T-helper 22 cell (primary cell): ENCODE data around the gene TNFSF13.

ENCODE experiments used
- DNase-seq: peaks from one replicate; pipeline ENCODE4 v3.0.0-alpha.2; 2020; ENCODE audit warnings: low read depth

Gene TNFSF13, protein sequence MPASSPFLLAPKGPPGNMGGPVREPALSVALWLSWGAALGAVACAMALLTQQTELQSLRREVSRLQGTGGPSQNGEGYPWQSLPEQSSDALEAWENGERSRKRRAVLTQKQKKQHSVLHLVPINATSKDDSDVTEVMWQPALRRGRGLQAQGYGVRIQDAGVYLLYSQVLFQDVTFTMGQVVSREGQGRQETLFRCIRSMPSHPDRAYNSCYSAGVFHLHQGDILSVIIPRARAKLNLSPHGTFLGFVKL

DNA sequence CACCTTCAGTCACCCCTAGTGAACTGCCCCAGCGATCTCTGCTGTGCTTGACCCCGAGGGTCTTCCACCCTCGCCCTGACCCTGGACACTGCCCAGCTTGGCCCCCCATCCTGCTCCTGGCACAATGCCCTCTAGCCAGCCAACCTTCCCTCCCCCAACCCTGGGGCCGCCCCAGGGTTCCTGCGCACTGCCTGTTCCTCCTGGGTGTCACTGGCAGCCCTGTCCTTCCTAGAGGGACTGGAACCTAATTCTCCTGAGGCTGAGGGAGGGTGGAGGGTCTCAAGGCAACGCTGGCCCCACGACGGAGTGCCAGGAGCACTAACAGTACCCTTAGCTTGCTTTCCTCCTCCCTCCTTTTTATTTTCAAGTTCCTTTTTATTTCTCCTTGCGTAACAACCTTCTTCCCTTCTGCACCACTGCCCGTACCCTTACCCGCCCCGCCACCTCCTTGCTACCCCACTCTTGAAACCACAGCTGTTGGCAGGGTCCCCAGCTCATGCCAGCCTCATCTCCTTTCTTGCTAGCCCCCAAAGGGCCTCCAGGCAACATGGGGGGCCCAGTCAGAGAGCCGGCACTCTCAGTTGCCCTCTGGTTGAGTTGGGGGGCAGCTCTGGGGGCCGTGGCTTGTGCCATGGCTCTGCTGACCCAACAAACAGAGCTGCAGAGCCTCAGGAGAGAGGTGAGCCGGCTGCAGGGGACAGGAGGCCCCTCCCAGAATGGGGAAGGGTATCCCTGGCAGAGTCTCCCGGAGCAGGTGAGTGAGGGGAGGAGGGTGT, at the start of gene TNFSF13:
Gene TNFSF13, plus strand, starts transcription at position 207 of the 776 bp plus-strand sequence. Its CDS starts 290 bp downstream, at position 497.
- DNase-seq = no peak

DNA sequence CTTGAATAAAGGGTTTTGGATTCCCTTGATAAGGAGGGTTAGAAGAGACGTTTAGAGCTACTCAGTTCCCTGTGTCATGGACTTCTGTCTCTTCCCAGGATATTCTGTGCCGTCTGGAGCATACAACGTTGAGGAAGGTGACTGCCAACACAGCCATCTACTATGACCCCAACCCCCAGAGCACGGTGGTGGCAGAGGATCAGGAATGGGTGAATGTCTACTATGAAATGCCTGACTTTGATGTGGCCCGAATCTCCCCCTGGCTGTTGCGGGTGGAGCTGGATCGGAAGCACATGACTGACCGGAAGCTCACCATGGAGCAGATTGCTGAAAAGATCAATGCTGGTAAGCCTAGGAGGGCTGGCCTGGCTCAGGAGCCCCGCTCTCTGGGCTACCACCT, 49.7 kb upstream of the TNFSF13 start:
- no peak for DNase-seq

DNA sequence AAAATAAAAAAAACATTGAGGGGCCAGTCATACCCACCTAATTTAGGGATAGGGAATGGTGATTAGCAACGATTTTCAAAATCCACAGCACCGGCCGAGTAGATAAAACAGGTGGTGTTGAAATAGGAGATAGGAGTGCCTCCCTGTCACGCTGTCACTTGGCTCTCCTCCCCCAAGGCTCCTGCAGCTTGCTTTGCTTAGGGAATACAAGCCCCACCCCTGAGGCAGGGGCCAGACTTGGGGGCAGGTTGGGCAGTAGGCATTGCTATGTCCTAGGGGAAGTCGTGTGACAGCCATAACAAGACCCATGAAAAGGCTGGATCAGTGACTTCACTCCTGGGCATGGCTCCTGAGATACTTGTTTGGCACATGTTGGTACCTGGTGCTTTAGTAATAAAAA, 48.6 kb upstream of the TNFSF13 start:
- no peak for DNase-seq

DNA sequence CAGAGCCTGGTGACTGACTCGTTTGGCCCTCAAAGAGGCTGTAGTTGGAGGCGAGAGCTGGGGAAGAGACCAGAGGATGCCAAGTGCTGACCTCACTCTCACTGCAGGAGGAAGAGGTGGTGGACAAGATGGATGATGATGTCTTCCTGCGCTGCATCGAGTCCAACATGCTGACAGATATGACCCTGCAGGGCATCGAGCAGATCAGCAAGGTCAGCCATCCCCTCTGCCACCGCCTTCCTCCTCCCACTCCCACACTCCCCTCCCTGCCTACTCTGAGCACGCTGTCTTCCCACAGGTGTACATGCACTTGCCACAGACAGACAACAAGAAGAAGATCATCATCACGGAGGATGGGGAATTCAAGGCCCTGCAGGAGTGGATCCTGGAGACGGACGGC, 47.4 kb upstream of the TNFSF13 start:
- DNase-seq = no peak

DNA sequence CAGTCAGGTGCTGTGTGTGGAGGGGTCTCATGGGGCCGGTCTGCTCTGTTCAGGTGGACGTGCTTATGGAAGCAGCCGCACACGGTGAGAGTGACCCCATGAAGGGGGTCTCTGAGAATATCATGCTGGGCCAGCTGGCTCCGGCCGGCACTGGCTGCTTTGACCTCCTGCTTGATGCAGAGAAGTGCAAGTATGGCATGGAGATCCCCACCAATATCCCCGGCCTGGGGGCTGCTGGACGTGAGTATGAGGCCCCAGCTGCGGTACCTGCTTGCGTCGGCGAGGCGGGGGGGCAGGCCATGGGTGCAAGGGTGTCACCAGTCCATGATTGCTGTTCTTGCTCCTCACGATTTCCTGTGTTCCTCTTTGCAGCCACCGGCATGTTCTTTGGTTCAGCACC, 46.4 kb upstream of the TNFSF13 start:
- DNase-seq = no peak

DNA sequence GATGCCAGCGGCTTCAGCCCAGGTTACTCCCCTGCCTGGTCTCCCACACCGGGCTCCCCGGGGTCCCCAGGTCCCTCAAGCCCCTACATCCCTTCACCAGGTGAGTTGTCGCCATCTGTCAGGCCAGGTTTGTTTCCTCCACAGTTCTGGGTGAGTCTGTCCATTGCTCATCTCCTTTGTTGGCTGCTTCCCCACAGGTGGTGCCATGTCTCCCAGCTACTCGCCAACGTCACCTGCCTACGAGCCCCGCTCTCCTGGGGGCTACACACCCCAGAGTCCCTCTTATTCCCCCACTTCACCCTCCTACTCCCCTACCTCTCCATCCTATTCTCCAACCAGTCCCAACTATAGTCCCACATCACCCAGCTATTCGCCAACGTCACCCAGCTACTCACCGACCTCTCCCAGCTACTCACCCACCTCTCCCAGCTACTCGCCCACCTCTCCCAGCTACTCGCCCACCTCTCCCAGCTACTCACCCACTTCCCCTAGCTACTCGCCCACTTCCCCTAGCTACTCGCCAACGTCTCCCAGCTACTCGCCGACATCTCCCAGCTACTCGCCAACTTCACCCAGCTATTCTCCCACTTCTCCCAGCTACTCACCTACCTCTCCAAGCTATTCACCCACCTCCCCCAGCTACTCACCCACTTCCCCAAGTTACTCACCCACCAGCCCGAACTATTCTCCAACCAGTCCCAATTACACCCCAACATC, 45.6 kb upstream of the TNFSF13 start:
- DNase-seq = no peak

DNA sequence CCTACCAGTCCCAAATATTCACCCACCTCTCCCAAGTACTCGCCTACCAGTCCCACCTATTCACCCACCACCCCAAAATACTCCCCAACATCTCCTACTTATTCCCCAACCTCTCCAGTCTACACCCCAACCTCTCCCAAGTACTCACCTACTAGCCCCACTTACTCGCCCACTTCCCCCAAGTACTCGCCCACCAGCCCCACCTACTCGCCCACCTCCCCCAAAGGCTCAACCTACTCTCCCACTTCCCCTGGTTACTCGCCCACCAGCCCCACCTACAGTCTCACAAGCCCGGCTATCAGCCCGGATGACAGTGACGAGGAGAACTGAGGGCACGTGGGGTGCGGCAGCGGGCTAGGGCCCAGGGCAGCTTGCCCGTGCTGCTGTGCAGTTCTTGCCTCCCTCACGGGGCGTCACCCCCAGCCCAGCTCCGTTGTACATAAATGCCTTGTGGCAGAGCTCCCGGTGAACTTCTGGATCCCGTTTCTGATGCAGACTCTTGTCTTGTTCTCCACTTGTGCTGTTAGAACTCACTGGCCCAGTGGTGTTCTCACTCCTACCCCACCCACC, 44.6 kb upstream of the TNFSF13 start:
- DNase-seq = no peak

DNA sequence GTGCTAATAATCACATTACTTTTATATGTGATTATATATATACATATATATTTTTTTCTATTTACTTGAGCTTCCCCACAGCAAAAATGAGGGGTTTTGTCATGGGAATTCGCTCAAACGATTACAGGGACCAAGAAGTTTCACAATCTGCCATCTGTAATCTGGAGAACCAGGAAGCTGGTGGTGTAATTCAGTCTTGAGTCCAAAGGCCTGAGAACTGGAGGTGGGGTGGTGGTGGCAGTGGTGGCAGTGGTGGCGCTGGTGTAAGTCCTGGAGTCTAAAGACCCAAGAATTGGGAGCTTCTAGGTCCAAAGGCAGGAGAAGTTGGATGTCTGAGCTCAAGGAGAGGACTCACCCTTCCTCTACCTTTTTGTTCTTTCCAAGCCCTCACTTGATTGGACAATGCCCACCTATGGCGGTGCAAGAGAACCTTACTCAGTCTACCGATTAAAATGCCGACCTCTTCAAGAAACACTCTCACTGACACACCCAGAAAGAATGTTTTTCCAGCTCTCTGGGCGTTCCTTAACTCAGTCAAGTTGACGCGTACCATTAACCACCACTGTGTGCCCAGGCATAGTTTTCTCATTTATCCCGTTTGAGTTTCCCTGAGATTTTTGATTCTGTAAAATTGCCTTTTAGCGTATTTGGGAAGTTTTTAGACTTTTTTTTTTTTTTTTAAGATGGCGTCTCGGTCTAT, 42.5 kb upstream of the TNFSF13 start:
- DNase-seq = no peak

DNA sequence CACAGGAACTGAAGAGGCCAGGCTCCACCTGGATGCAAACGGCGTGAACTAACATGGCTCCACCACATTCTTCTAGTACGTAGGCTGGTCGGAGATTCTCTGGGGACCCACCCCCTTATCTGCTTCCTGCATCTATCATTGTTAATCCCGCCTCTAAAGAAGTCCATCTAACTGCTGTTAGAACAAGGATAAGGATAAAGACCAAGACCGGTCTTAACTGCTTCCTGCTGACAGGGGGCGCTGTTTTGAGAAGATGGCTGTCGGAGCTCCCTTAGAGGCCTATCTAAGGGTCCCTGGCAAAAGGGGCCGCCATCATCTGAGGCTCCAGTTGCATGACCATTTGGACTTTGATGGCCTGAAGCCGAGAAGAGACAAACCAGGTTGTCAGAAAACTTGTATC, 35.5 kb upstream of the TNFSF13 start:
- no peak for DNase-seq

DNA sequence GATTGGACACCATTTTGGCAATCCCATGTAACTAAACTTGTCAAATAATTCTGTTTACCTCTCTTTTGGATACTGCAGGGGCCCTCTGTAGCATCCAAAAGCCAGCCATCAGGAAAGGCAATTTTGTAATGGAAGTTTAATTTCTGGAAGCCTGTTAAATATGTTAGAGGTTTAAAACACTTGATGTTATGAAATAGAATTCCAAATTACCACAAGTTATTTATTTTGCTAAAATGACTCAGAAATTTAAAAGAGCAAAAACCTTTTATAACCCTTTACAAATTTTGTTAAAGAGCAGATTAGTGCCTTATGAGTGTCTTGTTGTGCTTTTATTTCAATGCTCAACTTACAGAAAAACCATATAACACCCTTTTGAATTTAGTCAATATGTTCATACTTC, 29.7 kb upstream of the TNFSF13 start:
- no peak for DNase-seq

DNA sequence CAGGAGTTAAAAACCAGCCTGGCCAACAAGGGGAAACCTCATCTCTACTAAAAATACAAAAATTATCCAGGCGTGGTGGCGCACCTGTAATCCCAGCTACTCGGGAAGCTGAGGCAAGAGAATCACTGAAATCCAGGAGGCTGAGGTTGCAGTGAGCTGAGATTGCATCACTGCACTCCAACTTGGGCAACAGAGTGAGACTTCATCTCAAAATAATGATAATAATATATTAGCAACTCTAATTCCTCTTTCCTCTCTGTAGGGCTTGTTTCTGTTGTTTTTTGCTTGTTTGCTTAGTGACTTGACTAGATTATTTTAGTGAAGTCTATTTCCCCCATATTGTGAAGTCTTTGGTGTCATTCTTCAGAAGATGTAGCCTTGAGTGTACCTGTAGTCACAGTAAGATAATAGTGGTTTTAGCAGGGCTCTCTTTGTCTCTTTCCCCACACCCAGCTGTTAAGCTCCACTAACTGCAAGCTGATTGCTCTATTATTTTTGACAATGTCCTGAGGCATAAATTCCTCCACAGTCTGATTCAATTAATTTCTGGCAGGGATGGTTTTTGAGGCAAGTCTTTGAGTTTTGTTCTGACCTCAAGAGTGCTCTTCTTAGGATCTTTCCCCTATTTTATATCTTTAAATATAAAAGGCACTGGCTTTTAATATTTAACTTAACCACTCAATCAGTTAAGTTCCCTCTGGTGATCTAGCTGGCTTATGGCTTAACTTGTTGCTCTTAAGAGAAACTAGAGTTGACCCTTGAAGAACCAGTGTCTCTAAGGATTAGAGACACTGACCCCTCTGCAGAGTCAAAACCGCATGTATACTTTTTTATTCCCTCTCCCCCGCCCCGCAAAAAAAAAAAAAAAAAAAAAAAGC, 28.3 kb upstream of the TNFSF13 start:
- DNase-seq = no peak

DNA sequence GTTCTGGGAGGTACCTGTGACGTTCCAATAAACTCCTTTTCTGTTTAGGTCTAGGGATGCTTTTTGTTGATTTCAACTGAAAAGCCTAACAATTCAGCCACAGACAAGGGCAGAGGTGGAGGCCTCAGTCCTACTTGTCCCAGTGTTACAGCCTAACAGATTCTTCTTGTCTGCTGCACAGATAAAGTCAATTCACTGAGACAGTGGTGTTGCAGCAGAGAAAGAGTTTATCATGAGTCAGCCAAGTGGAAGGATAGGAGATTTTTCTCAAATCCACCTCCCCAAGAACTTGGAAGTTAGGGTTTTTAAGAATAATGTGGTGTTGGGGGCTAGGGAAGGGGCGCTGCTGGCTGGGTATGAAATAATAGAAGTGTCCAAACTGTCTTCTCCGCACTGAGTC, 20.5 kb upstream of the TNFSF13 start:
- no peak for DNase-seq

DNA sequence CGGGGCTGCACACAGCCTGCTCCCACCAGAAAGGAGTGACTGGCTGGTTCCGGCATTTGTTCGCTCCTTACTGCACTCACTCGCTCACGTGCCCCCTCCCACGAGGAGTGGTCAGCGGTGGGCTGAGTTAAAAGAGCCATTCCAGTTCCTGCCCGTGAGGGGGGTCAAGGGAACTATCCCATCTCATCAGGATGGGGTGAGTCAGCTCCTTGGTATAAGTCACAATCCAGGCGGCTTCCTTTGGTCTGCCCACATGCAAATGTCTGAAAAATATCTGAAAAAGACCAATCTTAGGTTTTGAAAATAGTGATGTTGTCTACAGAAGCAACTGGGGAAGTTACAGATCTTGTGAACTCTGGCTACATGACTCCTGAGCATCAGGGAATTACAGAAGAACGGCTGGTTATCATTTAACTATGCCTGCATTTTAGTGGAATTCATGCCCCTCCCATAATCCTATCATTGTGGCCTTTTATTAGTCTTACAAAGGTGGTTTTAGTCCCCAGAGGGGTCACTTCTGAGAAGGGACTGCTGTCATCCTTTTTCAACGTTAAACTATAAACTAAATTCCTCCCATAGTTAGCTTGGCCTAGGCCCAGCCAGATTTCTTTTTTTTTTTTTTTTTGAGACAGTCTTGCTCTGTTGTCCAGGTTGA, 19.5 kb upstream of the TNFSF13 start:
- DNase-seq = no peak

DNA sequence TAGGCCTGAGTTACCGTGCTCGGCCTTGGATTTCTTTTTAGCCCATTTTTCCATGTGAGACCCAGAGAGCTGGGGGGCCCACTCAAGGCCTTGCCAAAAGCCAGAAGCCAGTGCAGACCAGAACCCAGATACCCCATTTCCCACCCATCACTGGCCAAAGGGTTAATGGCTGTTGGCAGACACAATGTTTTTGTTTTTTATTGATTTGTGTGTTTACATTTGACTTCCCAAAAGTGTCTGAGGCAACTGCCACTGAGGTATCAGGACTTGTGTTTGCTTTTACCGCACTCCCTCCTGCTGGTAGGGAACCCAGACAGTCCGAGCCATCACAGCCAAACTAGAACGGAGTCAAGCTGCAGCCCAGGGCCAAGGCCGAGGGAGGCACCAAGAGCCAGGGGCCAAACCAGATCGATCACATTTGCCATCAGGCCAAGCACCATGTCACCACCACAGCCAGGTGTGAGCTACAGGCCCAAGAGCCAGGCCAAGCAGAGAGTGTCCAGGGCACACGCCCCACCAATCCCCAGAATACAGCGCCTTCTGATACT, 17.4 kb upstream of the TNFSF13 start:
- no peak for DNase-seq

DNA sequence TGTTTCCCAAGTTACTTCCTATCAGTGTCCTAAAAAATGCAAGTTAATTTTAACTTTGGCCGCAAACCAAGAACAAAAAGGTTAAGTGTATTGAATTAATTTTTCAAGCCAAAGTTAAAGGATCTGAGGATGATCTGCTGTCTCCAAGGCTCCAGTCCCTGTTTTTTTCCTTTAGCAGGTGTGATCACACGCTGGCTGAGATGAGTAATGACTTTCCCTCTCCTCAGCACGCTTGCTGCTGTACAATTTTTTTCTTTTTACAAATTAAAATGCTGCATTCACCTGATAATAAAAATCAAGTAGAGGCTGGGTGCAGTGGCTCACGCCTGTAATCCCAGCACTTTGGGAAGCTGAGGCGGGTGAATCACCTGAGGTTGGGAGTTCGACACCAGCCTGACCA, 13.6 kb upstream of the TNFSF13 start:
- DNase-seq = no peak

DNA sequence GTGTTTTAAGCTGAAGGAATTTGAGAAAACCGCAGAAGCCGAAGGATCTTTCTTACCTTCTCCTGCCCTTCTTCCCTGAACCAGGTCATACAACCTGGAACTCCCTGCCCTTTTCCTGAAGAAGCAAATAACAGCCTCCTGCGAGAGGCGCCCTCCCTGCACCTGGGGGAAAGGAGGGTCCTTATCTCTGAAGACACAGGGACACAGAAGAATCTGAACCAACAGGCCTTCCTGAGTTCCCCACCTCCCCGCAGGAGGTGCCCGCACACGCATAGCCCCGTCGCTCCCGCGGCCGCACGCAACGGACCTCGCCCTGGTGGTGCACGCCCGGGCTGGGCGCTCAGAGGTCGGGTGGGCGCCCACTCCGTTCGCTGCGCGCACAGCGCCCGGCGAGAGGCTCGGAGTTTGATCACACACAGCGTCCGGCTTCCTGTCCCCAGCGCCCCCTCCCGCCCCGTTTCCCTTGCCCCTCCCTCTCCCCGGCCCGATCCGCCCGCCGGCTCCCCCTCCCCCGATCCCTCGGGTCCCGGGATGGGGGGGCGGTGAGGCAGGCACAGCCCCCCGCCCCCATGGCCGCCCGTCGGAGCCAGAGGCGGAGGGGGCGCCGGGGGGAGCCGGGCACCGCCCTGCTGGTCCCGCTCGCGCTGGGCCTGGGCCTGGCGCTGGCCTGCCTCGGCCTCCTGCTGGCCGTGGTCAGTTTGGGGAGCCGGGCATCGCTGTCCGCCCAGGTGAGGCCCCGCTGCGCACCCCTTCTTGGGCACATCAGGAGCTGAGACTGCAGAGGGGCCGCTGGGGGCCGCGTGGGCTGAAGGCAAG, 9.8 kb upstream of the TNFSF13 start, which contains the start of gene TNFSF12:
Gene TNFSF12, plus strand, starts transcription at position 474 of the 816 bp plus-strand sequence. Its CDS starts 96 bp downstream, at position 570.
- DNase-seq = peak; percentile 42

DNA sequence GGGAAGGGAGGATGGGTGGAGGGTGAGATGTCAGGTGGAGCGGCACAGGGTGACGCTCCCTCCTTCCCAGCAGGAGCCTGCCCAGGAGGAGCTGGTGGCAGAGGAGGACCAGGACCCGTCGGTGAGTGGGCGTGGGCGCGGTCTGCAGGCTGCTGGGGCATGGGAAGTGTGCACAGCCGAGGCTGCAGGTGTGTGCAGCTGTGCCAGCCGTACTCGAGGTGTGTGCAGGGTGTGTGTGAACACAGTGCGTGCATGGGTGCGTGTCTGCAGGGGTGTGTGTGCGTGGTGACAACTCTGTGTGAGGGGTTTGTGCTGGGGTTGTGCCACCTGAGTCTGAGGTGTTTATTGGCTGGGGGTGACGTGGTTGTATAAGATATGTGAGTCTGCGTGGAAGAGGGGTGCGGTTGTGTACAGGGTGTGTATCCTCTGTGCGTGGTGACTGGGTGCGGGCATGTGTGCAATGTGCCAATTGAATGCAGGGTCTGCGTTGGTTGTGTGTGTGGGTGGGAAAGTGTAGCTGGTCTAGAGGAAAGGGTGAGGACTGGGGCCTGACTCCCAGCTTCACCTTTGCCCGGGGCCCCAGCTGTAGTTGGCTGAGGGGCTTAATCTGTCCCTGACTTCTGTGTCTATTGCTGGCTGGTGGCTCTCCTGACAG, 9.0 kb upstream of the TNFSF13 start:
- DNase-seq = no peak

DNA sequence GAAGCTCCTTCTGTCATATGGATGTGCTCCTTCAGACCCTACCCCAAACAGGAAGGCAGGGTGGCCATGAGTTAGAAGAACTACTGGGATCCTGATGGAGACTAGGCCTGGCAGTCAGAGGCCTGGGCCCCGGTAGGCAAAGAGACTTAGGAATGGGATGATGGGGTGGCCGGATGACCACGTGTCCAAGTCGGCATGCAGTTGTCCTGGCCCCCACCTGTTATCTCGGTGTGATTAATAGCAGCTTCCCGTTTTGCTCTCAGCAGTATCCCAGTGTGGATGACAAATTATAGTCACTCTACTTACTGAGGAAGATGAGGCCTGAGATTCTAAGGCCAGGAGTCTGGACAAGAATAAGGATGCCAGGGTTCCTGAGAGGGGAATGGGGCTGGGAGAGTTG, 8.2 kb upstream of the TNFSF13 start:
- DNase-seq = no peak

DNA sequence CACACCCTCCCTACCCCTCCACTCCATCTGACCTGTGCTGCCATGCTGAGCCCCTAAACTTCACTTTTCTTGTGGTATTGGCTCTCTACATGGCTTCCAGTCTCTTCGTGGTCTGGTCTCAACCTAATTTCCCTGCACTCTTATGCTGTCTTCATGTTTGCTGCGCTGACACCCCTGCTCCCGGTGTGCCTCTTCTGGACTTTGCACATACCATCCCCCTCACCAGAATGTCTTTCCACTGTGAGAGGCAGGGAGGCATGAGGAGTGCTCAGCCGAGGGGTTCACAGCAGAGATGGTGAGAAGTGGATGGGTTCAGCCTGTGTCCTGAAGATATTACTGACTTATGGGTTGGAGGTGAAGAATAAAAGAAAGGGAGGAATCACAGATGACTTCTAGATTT, 7.2 kb upstream of the TNFSF13 start:
- no peak for DNase-seq
